NCI-H1436 treated with DMSO at 0.1 percent for 48 hours (cell line): ENCODE data around the gene CSH2.
"Not testable (repeated sequence)": the region's sequence is repeated elsewhere in the genome, so short reads cannot be mapped to it uniquely, and the experiment has no call there.

ENCODE experiments used
- DNase-seq: peaks from one replicate; lab custom pipeline; 2025; lab: John Stamatoyannopoulos, UW

CSH2 gene

GRCh38 chr17:63896524-63897354 is 23.3 kb upstream of the CSH2 start, which contains the start of gene CSH1:
CSH1 (minus strand) TSS chr17:63896574; CDS start chr17:63896511, 63 bp downstream.
- DNase-seq, result not testable (repeated sequence)

- not testable (repeated sequence) for DNase-seq
Measured at GRCh38 chr17:63894821-63895220, 21.3 kb upstream of the CSH2 start.

- not testable (repeated sequence) for DNase-seq
Measured at GRCh38 chr17:63894021-63894420, 20.5 kb upstream of the CSH2 start.

- not testable (repeated sequence) for DNase-seq
Measured at GRCh38 chr17:63892316-63893037, 19.0 kb upstream of the CSH2 start.

GRCh38 chr17:63889026-63889848 is 15.8 kb upstream of the CSH2 start:
- not testable (repeated sequence) for DNase-seq

GRCh38 chr17:63885119-63885518 is 11.6 kb upstream of the CSH2 start:
- not testable (repeated sequence) for DNase-seq

GRCh38 chr17:63882626-63883126 is 9.2 kb upstream of the CSH2 start:
- not testable (repeated sequence) for DNase-seq

- DNase-seq, result peak; percentile 3
Measured at GRCh38 chr17:63881935-63882601, 8.6 kb upstream of the CSH2 start, which contains the start of gene GH2. GH2 (minus strand) TSS chr17:63881944; CDS start chr17:63881801, 143 bp downstream.

GRCh38 chr17:63881337-63881736 is 7.9 kb upstream of the CSH2 start:
- not testable (repeated sequence) for DNase-seq

- no peak for DNase-seq
Measured at GRCh38 chr17:63880706-63881105, 7.2 kb upstream of the CSH2 start.

- not testable (repeated sequence) for DNase-seq
Measured at GRCh38 chr17:63878413-63878812, 4.9 kb upstream of the CSH2 start.

GRCh38 chr17:63874693-63875092 is 1.2 kb upstream of the CSH2 start:
- DNase-seq, result not testable (repeated sequence)

GRCh38 chr17:63874061-63874626 is 667 bp upstream of the CSH2 start:
- DNase-seq, result not testable (repeated sequence)

GRCh38 chr17:63871646-63872365 is 1.7 kb downstream of the CSH2 start:
- not testable (repeated sequence) for DNase-seq

- DNase-seq, result not testable (repeated sequence)
Measured at GRCh38 chr17:63870292-63870665, 3.2 kb downstream of the CSH2 start.

GRCh38 chr17:63869491-63870291 is 3.8 kb downstream of the CSH2 start:
- not testable (repeated sequence) for DNase-seq

GRCh38 chr17:63866625-63867024 is 6.9 kb downstream of the CSH2 start:
- not testable (repeated sequence) for DNase-seq

- DNase-seq, result no peak
Measured at GRCh38 chr17:63859257-63859656, 14.2 kb downstream of the CSH2 start.

- DNase-seq, result not testable (repeated sequence)
Measured at GRCh38 chr17:63856425-63856824, 17.1 kb downstream of the CSH2 start.
